Ovary (tissue), 9 donors: Measurements from ENCODE around the gene NID1. TPM values are rescaled to one million over a fixed set of nuclear protein-coding genes. Genes with fewer than 3 reads are reported as not detected.

Experiments
- DNase-seq, 5 donors: peaks; one replicate each; pipeline ENCODE4 v3.0.0-alpha.2; 2019 to 2020
- H3K27ac ChIP-seq, 2 donors: fragments of 200-600 bp; one replicate each; pipeline versions ENCODE4 v1.5.1 to v1.8.0; 2019 to 2022
- H3K27me3 ChIP-seq: fragments of 200-600 bp; one replicate; pipeline ENCODE4 v1.8.0; 2022
- H3K36me3 ChIP-seq: fragments of 200-600 bp; sonication (generic); one replicate; pipeline ENCODE4 v1.5.1; 2019
- H3K4me1 ChIP-seq: one replicate; pipeline ENCODE4 v1.8.1; 2013; ENCODE audit warnings: mild to moderate bottlenecking, moderate library complexity; ENCODE audit not compliant: insufficient read depth
- H3K4me3 ChIP-seq: fragments of 200-600 bp; sonication (generic); one replicate; pipeline ENCODE4 v1.5.1; 2017
- H3K9me3 ChIP-seq, 2 donors: fragments of 200-600 bp in 1 of 2; sonication (generic) in 1 of 2; one replicate each; pipeline versions ENCODE4 v1.5.1 to v1.8.1; 2013 to 2019; ENCODE audit warnings: mild to moderate bottlenecking in 1 of 2, moderate library complexity in 1 of 2
- EP300 ChIP-seq: sonication (generic); formaldehyde crosslinking; IDR thresholded peaks from one replicate; pipeline ENCODE4 v1.6.1; 2017; ENCODE audit warnings: antibody characterized with exemption
- POLR2A ChIP-seq: fragments of 450-650 bp; IDR thresholded peaks from one replicate; pipeline ENCODE4 v1.6.1; 2017; ENCODE audit warnings: antibody characterized with exemption, mild to moderate bottlenecking, moderate library complexity
- WGBS, 3 donors: extraction: QIAGEN DNeasy Blood & Tissue Kit in 1 of 3; methylation state at CpG; one replicate each; pipeline versions ENCODE4 v1.1.5 to v1.1.7; 2013 to 2017; 5-methylcytosine and 5-hydroxymethylcytosine counted together
- intact Hi-C, 4 donors: fragments of 100-400 bp; cut with DNase I; formaldehyde crosslinking; loops; one replicate each; pipeline versions ENCODE4 v1.11.0 to v1.15.1; 2022 to 2023
- polyA plus RNA-seq, 2 donors: library from polyadenylated mRNA; stranded (reverse); fragments of 200-250 nt in 1 of 2; fragments of 350-450 nt in 1 of 2; fragmentation: Illumina TruSeq in 1 of 2; extraction: RNeasy Lipid Tissue Mini Kit (QIAGEN cat#74804) in 1 of 2; gene quantifications; one replicate each; pipeline ENCODE4 v1.2.3, GENCODE V29; 2013 to 2014
- total RNA-seq, 7 donors: library from RNA; depleted of rRNA in 2 of 7; stranded (reverse); fragments of >200 nt in 2 of 7; fragmentation: NEBNext Ultra II Directional in 3 of 7; extraction: Animal tissue kit (Norgen Biotek cat#: 25700) in 3 of 7; gene quantifications; one replicate each; pipeline versions ENCODE4 v1.1.0 to v1.2.4, GENCODE V29; 2016 to 2023
- TF ChIP-seq, protein P1 (sequence below), 3 donors: fragments of 450-650 bp in 2 of 3; fragments of 200-600 bp in 1 of 3; IDR thresholded peaks; one replicate each; pipeline versions ENCODE4 v1.5.1 to v1.8.0; 2016 to 2022; ENCODE audit warnings: antibody characterized with exemption in 3 of 3, mild to moderate bottlenecking in 1 of 3
- donor health status: DM: no; HTN: no; CAD: no; lungs with moderate emphysema.
- donor health status: DM: no; HTN: no; CAD: no.
- donor health status: Bipolar disorder and iron deficiency.
- donor health status: DM: yes; HTN: yes; CAD: no.
- donor health status: DM: no; HTN: no; CAD: no.
- donor health status: DM: yes; HTN: yes; CAD: no.

NID1 gene
- total and polyA plus RNA-seq, 9 donors, result 59.2 to 147 (median 76.4) TPM

DNA sequence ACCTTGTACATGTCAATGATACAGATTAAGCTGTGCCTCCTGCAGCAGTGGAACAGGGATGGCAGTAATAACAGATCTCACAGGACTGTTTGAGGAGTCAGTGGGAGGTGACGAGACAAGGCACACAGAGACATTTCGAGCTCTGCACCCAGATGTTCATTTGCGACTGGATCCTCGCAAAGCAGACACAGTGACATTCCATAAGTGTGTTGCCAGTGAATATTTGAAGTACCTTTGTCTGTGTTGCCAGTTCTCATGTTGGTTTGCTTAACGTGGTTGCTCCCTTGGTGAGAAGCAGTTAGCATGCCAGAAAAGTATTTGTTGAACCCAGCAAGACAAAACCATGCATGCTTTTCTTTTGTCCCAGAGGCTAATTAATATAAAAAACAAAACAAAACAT, 67.0 kb downstream of the NID1 start:
- Histone ChIP-seq H3K4me1 (peaks cover 1% of the 10 kb centered on the region), H3K27me3 (no peaks in the 10 kb centered on the region), H3K27ac (no peak overlapping the region), H3K36me3 (no peaks in the 10 kb centered on the region), H3K4me3 (no peak overlapping the region), H3K9me3 (no peaks in the 10 kb centered on the region)
- WGBS, 3 donors, result 69 to 78% (median 73%) methylated on average over 5 of the region's 5 CpGs
- DNase-seq, result no peak
- TF ChIP-seq POLR2A (no peak), EP300 (no peak)
- TF ChIP-seq, protein P1, sequence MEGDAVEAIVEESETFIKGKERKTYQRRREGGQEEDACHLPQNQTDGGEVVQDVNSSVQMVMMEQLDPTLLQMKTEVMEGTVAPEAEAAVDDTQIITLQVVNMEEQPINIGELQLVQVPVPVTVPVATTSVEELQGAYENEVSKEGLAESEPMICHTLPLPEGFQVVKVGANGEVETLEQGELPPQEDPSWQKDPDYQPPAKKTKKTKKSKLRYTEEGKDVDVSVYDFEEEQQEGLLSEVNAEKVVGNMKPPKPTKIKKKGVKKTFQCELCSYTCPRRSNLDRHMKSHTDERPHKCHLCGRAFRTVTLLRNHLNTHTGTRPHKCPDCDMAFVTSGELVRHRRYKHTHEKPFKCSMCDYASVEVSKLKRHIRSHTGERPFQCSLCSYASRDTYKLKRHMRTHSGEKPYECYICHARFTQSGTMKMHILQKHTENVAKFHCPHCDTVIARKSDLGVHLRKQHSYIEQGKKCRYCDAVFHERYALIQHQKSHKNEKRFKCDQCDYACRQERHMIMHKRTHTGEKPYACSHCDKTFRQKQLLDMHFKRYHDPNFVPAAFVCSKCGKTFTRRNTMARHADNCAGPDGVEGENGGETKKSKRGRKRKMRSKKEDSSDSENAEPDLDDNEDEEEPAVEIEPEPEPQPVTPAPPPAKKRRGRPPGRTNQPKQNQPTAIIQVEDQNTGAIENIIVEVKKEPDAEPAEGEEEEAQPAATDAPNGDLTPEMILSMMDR (IDR thresholded peaks at IDR 0.05), result no peak
- intact Hi-C loops, result no loop called here

DNA sequence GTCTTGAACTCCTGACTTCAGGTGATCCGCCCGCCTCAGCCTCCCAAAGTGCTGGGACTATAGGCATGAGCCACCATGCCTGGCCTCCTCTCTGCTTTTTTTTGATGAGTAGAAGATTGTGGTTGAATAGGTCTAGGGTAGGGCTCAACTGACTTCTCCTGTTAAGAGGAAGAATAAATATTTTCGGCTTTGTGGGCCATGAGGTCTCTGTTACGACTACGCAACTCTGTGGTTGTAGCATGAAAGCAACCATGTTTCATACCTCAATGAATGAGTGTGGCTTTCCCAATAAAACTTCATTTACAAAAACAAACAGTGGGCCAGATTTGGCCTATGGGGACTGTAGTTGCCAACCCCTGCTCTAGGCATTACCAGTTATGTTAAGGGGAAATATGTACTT, 67.8 kb downstream of the NID1 start:
- WGBS, 3 donors, result 87 to 94% (median 92%) methylated on average over 5 of the region's 5 CpGs
- no peaks in the 10 kb centered on the region for H3K36me3 ChIP-seq

DNA sequence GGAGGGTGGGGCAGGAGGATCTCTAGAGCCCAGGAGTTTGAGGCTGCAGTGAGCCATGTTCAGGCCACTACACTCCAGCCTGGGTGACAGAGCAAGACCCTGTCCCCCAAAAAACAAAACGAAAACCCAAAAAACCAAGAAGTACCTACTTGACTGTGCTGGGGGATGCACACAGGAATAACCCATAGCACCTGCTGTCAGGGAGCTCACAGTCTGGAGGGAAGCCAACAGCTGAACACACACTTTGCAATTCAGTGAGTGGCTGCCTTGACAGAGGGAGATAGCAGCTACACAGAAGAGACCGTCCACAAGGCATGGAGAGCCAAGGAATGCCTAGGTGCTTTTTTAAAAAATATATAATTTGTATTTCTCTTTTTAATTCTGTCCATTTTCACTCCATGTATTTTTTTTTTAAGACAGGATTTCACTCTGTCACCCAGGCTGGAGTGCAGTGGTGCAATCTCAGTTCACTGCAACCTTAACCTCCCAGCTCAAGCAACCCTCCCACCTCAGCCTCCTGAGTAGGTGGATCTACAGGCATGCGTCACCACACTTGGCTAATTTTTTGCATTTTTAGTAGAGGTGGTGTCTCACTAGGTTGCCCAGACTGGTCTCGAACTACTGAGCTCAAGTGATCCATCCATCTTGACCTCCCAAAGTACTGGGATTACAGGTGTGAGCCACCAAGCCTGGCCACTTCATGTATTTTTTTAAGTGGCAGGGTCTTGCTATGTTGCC, 68.7 kb downstream of the NID1 start:
- Histone ChIP-seq H3K27me3 (no peaks in the 10 kb centered on the region), H3K9me3 (no peaks in the 10 kb centered on the region), H3K27ac (no peak overlapping the region), H3K4me3 (no peak overlapping the region), H3K4me1 (peaks cover under 1% of the 10 kb centered on the region), H3K36me3 (no peaks in the 10 kb centered on the region)
- TF ChIP-seq, protein P1 (IDR thresholded peaks at IDR 0.05), result no peak
- TF ChIP-seq POLR2A (no peak), EP300 (no peak)
- WGBS, 3 donors, result 93 to 95% (median 95%) methylated on average over 4 of the region's 4 CpGs
- intact Hi-C loops, result no loop called here
- no peak for DNase-seq

More for the DNA sequence above, 67.8 kb downstream of the NID1 start:
- no peaks in the 10 kb centered on the region for H3K27me3 ChIP-seq
- TF ChIP-seq POLR2A, result no peak
- no peaks in the 10 kb centered on the region for H3K9me3 ChIP-seq
- peaks cover 1% of the 10 kb centered on the region for H3K4me1 ChIP-seq
- H3K4me3 ChIP-seq, result no peak overlapping the region
- no peak overlapping the region for H3K27ac ChIP-seq
- intact Hi-C loops, result no loop called here
- no peak for DNase-seq

DNA sequence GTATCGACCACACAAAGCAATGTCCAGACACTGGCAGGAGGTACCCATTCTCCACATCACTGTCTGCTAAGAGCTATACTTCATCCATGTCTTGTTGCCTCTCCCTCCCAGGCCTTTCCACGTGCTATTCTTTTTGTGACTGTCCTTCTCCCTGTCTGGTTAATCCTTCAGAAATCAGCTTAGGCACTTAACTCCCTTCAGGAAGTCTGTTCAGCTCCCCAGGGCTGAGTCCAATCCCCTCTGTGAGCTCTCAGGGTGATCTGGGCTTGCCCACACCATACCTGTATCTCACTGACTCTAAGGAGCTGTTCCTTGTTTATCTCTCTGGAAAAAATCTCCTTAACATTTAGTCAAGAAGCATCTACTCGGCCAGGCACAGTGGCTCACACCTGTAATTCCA, 69.4 kb downstream of the NID1 start:
- intact Hi-C loops, result no loop called here
- 93 to 96% (median 93%) methylated on average over 3 of the region's 3 CpGs for WGBS, 3 donors
- no peak overlapping the region for H3K4me3 ChIP-seq
- peaks cover 0 to 7% of the 10 kb centered on the region in 2 donors for H3K9me3 ChIP-seq
- DNase-seq, result no peak
- H3K4me1 ChIP-seq, result no peaks in the 10 kb centered on the region
- no peaks in the 10 kb centered on the region for H3K36me3 ChIP-seq
- no peaks in the 10 kb centered on the region for H3K27me3 ChIP-seq
- TF ChIP-seq, protein P1 (IDR thresholded peaks at IDR 0.05), result no peak
- TF ChIP-seq EP300 (no peak), POLR2A (no peak)
- H3K27ac ChIP-seq, result no peak overlapping the region

DNA sequence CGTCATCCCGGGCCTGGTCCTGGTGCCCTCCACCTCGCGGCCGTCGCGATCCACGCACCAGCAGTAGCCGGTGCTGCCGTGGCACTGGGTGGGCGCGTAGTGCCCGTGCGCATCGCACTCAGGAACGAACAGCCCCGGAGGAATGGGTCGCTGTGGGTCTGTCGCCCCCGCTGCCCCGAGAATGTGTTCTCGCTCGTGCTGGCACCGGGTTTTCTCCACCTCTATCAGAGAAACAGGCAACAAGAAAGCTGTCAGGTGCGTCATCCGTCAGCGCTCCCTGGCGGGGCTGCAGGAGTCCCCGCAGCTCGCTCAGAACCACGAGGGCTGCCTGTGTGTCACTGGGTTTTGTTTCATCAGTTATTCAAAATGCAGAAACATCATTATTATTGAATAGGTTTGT, 71.2 kb downstream of the NID1 start:
- intact Hi-C loops, result no loop called here
- Histone ChIP-seq H3K27ac (no peak overlapping the region), H3K4me3 (no peak overlapping the region), H3K36me3 (no peaks in the 10 kb centered on the region), H3K9me3 (peaks cover 0 to 11% of the 10 kb centered on the region in 2 donors), H3K27me3 (no peaks in the 10 kb centered on the region), H3K4me1 (no peaks in the 10 kb centered on the region)
- no peak for DNase-seq
- WGBS, 3 donors, result 96 to 98% (median 96%) methylated on average over 31 of the region's 31 CpGs
- TF ChIP-seq EP300 (no peak), POLR2A (no peak)
- TF ChIP-seq, protein P1 (IDR thresholded peaks at IDR 0.05), result no peak
